Neural crest cell (in vitro differentiated cells): ENCODE data around the gene GCAT. TPM values are rescaled to one million over a fixed set of nuclear protein-coding genes. Genes with fewer than 3 reads are reported as not detected.

Experiments
- DNase-seq: peaks from one replicate; pipeline ENCODE4 v3.0.0; 2021; ENCODE audit warnings: low read depth, mixed read lengths, low spot score
- H3K27ac Mint-ChIP-seq: one replicate; pipeline ENCODE4 v1.8.0; 2021; ENCODE audit warnings: mild to moderate bottlenecking, mixed read lengths; ENCODE audit not compliant: unreplicated experiment
- H3K27me3 Mint-ChIP-seq: 2 replicates; pipeline ENCODE4 v1.8.0; 2021; ENCODE audit warnings: low read depth, mild to moderate bottlenecking, mixed read lengths
- H3K36me3 Mint-ChIP-seq: 2 replicates; pipeline ENCODE4 v1.8.0; 2021; ENCODE audit warnings: low read depth, mild to moderate bottlenecking, mixed read lengths
- H3K4me1 Mint-ChIP-seq: 2 replicates; pipeline ENCODE4 v1.8.0; 2021; ENCODE audit warnings: mixed read lengths
- H3K4me3 Mint-ChIP-seq: one replicate; pipeline ENCODE4 v1.8.0; 2021; ENCODE audit warnings: mild to moderate bottlenecking, mixed read lengths
- H3K9me3 Mint-ChIP-seq: 2 replicates; pipeline ENCODE4 v1.8.0; 2021; ENCODE audit warnings: mixed read lengths
- CTCF ChIP-seq: fragments of 200-600 bp; sonication (generic); conservative IDR thresholded peaks from 2 replicates; pipeline ENCODE4 v1.5.0; 2021; ENCODE audit warnings: antibody characterized with exemption, mild to moderate bottlenecking
- microRNA-seq: library from miRNA; unstranded; fragments of <30 nt; microRNA quantifications from one replicate; pipeline ENCODE4, GENCODE V29; 2020
- total RNA-seq: library from RNA; stranded (reverse); gene quantifications from 2 replicates; pipeline ENCODE4 v1.2.1, GENCODE V29; 2021

Gene GCAT
- total RNA-seq, 1 donor from 2014 or later = 55.8 TPM

- H3K27me3 Mint-ChIP-seq = no peaks in the 10 kb centered on the region
- H3K27ac Mint-ChIP-seq = no peak overlapping the region
- TF ChIP-seq CTCF = no peak
- no peaks in the 10 kb centered on the region for H3K9me3 Mint-ChIP-seq
- DNase-seq = no peak
- peaks cover 26% of the 10 kb centered on the region for H3K36me3 Mint-ChIP-seq
- H3K4me3 Mint-ChIP-seq = no peak overlapping the region
- peaks cover 6% of the 10 kb centered on the region for H3K4me1 Mint-ChIP-seq
These were observed 55.0 kb downstream of the GCAT start for GRCh38 chr22:37862570-37863325.

GRCh38 chr22:37865510-37865909 lies 57.8 kb downstream of the GCAT start:
- Mint-ChIP-seq H3K36me3 (peaks cover 26% of the 10 kb centered on the region), H3K27me3 (no peaks in the 10 kb centered on the region), H3K4me1 (peaks cover 6% of the 10 kb centered on the region), H3K4me3 (no peak overlapping the region), H3K27ac (no peak overlapping the region), H3K9me3 (no peaks in the 10 kb centered on the region)
- DNase-seq = no peak
- no peak for TF ChIP-seq CTCF

Small RNA genes lying within 50 kb of the gene (microRNA-seq; reads per million reads assigned to microRNA genes)
- 3.6 reads per million for gene MIR659

Other genes starting within 250 kb of the GCAT start
- gene CDC42EP1, start 247.5 kb upstream of the GCAT start, total RNA-seq = 22.6 and 26.1 TPM in 2 replicates
- gene LGALS2, start 227.8 kb upstream of the GCAT start, total RNA-seq = not detected in 2 replicates
- gene GGA1, start 199.1 kb upstream of the GCAT start, total RNA-seq = 85.1 and 88.6 TPM in 2 replicates
- gene SH3BP1, start 168.3 kb upstream of the GCAT start, total RNA-seq = 36.4 and 36.6 TPM in 2 replicates
- 51.5 and 55.3 TPM in 2 replicates for gene PDXP, start 149.2 kb upstream of the GCAT start, total RNA-seq
- 16.1 and 21.0 TPM in 2 replicates for gene LGALS1, start 132.3 kb upstream of the GCAT start, total RNA-seq
- 43.3 and 44.5 TPM in 2 replicates for gene NOL12, start 121.6 kb upstream of the GCAT start, total RNA-seq
- 45.8 and 53.2 TPM in 2 replicates for gene TRIOBP, start 110.9 kb upstream of the GCAT start, total RNA-seq
- gene GALR3, start 15.4 kb downstream of the GCAT start, total RNA-seq = 0.49 TPM in 1 of 2 replicates, not detected in the other
- gene ANKRD54, start 36.4 kb downstream of the GCAT start, total RNA-seq = 31.3 and 31.7 TPM in 2 replicates
- 725 and 748 TPM in 2 replicates for gene EIF3L, start 41.5 kb downstream of the GCAT start, total RNA-seq
- gene MICALL1, start 98.4 kb downstream of the GCAT start, total RNA-seq = 49.1 and 54.4 TPM in 2 replicates
- gene C22orf23, start 145.7 kb downstream of the GCAT start, total RNA-seq = 0.79 and 1.5 TPM in 2 replicates
- 137 and 143 TPM in 2 replicates for gene POLR2F, start 145.8 kb downstream of the GCAT start, total RNA-seq
- gene SOX10, start 176.6 kb downstream of the GCAT start, total RNA-seq = 279 and 293 TPM in 2 replicates
- 20.1 and 24.0 TPM in 2 replicates for gene PICK1, start 249.5 kb downstream of the GCAT start, total RNA-seq